Activated naive CD4-positive, alpha-beta T cell treated with Interleukin-2 at 50 U/mL for 16 hours (primary cell): ENCODE measurements around the gene NLK.
"Not testable (repeated sequence)": the region's sequence is repeated elsewhere in the genome, so short reads cannot be mapped to it uniquely, and the experiment has no call there.

Source experiments
- DNase-seq: peaks from one replicate; pipeline ENCODE4 v3.0.0-alpha.2; 2020

Gene NLK

GRCh38 chr17:28042657-28042720, at the start of gene NLK:
Gene NLK (plus strand): TSS chr17:28042677. CDS start chr17:28042874, 197 bp downstream.
- no peak for DNase-seq

GRCh38 chr17:27993161-27993695, 49.2 kb upstream of the NLK start:
- DNase-seq: no peak

GRCh38 chr17:27993723-27994310, 48.7 kb upstream of the NLK start:
- no peak for DNase-seq

- no peak for DNase-seq
Measured at GRCh38 chr17:27994586-27994985, 47.9 kb upstream of the NLK start.

GRCh38 chr17:27995554-27995953, 46.9 kb upstream of the NLK start:
- DNase-seq: no peak

GRCh38 chr17:27996202-27997043, 46.1 kb upstream of the NLK start:
- DNase-seq: no peak

- no peak for DNase-seq
Measured at GRCh38 chr17:27997044-27997401, 45.5 kb upstream of the NLK start.

- no peak for DNase-seq
Measured at GRCh38 chr17:27997522-27997921, 45.0 kb upstream of the NLK start.

GRCh38 chr17:28001149-28001548, 41.3 kb upstream of the NLK start:
- no peak for DNase-seq

- DNase-seq: no peak
Measured at GRCh38 chr17:28004344-28004743, 38.1 kb upstream of the NLK start.

- DNase-seq: not testable (repeated sequence)
Measured at GRCh38 chr17:28007925-28008324, 34.6 kb upstream of the NLK start.

GRCh38 chr17:28008513-28008912, 34.0 kb upstream of the NLK start:
- DNase-seq: no peak

- no peak for DNase-seq
Measured at GRCh38 chr17:28010406-28010805, 32.1 kb upstream of the NLK start.

GRCh38 chr17:28018439-28019070, 23.9 kb upstream of the NLK start:
- DNase-seq: no peak

- DNase-seq: no peak
Measured at GRCh38 chr17:28020515-28020914, 22.0 kb upstream of the NLK start.

- DNase-seq: no peak
Measured at GRCh38 chr17:28029044-28029443, 13.4 kb upstream of the NLK start.

- no peak for DNase-seq
Measured at GRCh38 chr17:28030386-28030785, 12.1 kb upstream of the NLK start.

- DNase-seq: no peak
Measured at GRCh38 chr17:28031174-28031573, 11.3 kb upstream of the NLK start.

GRCh38 chr17:28033972-28034714, 8.3 kb upstream of the NLK start:
- no peak for DNase-seq

GRCh38 chr17:28035452-28035851, 7.0 kb upstream of the NLK start:
- not testable (repeated sequence) for DNase-seq

- DNase-seq: not testable (repeated sequence)
Measured at GRCh38 chr17:28035884-28036283, 6.6 kb upstream of the NLK start.

- no peak for DNase-seq
Measured at GRCh38 chr17:28038802-28039201, 3.7 kb upstream of the NLK start.

- DNase-seq: no peak
Measured at GRCh38 chr17:28039251-28039650, 3.2 kb upstream of the NLK start.

GRCh38 chr17:28040406-28040805, 2.1 kb upstream of the NLK start:
- no peak for DNase-seq
